Lung (tissue), 12 donors: ENCODE results near the gene AEBP1. TPM values are rescaled to one million over a fixed set of nuclear protein-coding genes. Genes with fewer than 3 reads are reported as not detected.

Source experiments
- ATAC-seq: fragments of 200-7000 bp; cut with Tn5 transposase; one replicate; pipeline ENCODE4 v1.9.1; 2020; ENCODE audit warnings: moderate number of reproducible peaks; ENCODE audit not compliant: insufficient read depth, low FRiP score
- DNase-seq, 3 donors: peaks; one replicate each; pipeline ENCODE4 v3.0.0-alpha.2; 2013 to 2017
- H3K27ac ChIP-seq, 2 donors: one replicate each; pipeline ENCODE4 v1.5.1; 2013; ENCODE audit warnings: mild to moderate bottlenecking in 2 of 2, moderate library complexity in 2 of 2, control low read depth in 1 of 2, inconsistent platforms in 1 of 2, low read depth in 1 of 2, low read length in 1 of 2
- H3K27me3 ChIP-seq, 3 donors: one replicate each; pipeline ENCODE4 v1.5.1; 2013; ENCODE audit warnings: low read length in 2 of 3; ENCODE audit not compliant: control insufficient read depth in 3 of 3, insufficient read depth in 3 of 3
- H3K36me3 ChIP-seq, 4 donors: one replicate each; pipeline ENCODE4 v1.5.1; 2013; ENCODE audit warnings: low read length in 4 of 4, mild to moderate bottlenecking in 1 of 4, moderate library complexity in 1 of 4; ENCODE audit not compliant: control insufficient read depth in 4 of 4, insufficient read depth in 4 of 4
- H3K4me1 ChIP-seq, 5 donors: one replicate each; pipeline ENCODE4 v1.5.1; 2013; ENCODE audit warnings: low read length in 5 of 5, mild to moderate bottlenecking in 2 of 5, moderate library complexity in 1 of 5; ENCODE audit not compliant: control insufficient read depth in 5 of 5, insufficient read depth in 5 of 5
- H3K4me3 ChIP-seq: one replicate; pipeline ENCODE4 v1.5.1; 2013; ENCODE audit warnings: mild to moderate bottlenecking, control low read depth, moderate library complexity
- H3K9ac ChIP-seq, 2 donors: one replicate each; pipeline ENCODE4 v1.5.1; 2013; ENCODE audit warnings: low read length in 2 of 2, control low read depth in 1 of 2; ENCODE audit not compliant: insufficient read depth in 1 of 2
- H3K9me3 ChIP-seq, 4 donors: one replicate each; pipeline ENCODE4 v1.5.1; 2013; ENCODE audit warnings: low read length in 3 of 4, mild to moderate bottlenecking in 1 of 4, moderate library complexity in 1 of 4; ENCODE audit not compliant: control insufficient read depth in 4 of 4, insufficient read depth in 3 of 4
- CTCF ChIP-seq: IDR thresholded peaks from 2 replicates; pipeline ENCODE4 v1.5.1; 2012; ENCODE audit warnings: mild to moderate bottlenecking; ENCODE audit errors: control extremely low read depth, extremely low read depth
- WGBS, 2 donors: extraction: QIAGEN DNeasy Blood & Tissue Kit; methylation state at CpG; one replicate each; pipeline ENCODE4 v1.1.7; 2013; 5-methylcytosine and 5-hydroxymethylcytosine counted together
- polyA plus RNA-seq, 2 donors: library from polyadenylated mRNA; stranded (reverse); fragments of 200-250 nt; gene quantifications; one replicate each; pipeline ENCODE4 v1.2.1, GENCODE V29; 2013
- total RNA-seq, 2 donors: library from RNA; depleted of rRNA in 1 of 2; stranded (reverse); fragments of >200 nt in 1 of 2; gene quantifications; one replicate each; pipeline ENCODE4 v1.2.1, GENCODE V29; 2014 to 2021
- donor health status: control.
- donor health status: control.
- donor health status: Bipolar disorder and iron deficiency.
- donor health status: healthy.
- donor health status: DM: yes; HTN: yes; CAD: no.

AEBP1 gene
- total and polyA plus RNA-seq, 4 donors, result 43.4 to 124 (median 68.7) TPM

DNA sequence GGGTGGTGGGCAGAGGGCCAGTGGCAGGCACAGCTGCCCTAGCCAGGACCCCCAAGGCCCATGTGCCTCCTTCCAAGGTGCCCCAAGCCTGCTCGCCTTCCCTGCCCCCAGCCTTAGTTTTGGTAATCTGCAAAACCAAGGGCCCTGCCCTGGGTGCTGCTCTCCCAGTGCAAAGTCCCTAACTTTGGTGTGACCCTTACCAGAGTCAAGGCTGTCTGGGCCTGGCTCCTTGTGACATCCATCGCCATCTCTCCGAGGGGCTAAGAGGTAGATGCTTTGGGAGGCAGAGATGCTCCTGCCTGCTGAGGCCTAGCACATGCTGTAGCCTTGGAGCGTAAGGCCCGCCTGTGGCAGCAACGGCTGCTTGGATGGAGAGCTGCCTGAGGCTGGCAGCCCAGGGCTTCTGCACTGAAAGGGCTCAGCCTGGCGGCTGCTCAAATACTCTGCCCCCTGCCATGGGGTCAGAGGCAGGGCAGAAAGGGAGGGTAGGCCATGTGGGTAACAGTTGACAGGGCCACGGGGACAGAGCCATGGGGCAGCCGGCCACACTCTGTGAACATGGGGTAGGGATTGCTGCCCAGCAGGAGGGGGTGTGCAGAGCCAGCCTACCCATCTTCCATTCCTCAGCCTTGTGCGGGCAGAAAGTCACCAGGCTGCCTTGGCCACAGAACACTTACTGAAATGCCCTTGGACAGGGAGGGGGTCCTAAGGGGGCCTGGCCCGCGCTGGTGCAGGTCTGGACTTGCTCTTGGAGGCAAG is 54.9 kb downstream of the AEBP1 start:
- Histone ChIP-seq H3K36me3 (no peaks in the 10 kb centered on the region), H3K27ac (no peak overlapping the region), H3K4me1 (peaks cover 0 to 2% (median 0%) of the 10 kb centered on the region in 5 donors), H3K27me3 (no peaks in the 10 kb centered on the region), H3K4me3 (no peak overlapping the region), H3K9me3 (peaks cover 0 to 4% (median 0%) of the 10 kb centered on the region in 4 donors), H3K9ac (no peak overlapping the region)
- TF ChIP-seq CTCF, result no peak
- ATAC-seq (no peak), DNase-seq (no peak)
- WGBS, 2 donors, result 95 to 97% methylated on average over 11 to 12 of the region's 12 CpGs

- DNase-seq, result no peak
- no peak overlapping the region for H3K27ac ChIP-seq
- H3K36me3 ChIP-seq, result no peaks in the 10 kb centered on the region
- H3K4me1 ChIP-seq, result peaks cover 0 to 2% (median 0%) of the 10 kb centered on the region in 5 donors
- WGBS, 2 donors, result 84 to 91% methylated on average over 5 of the region's 5 CpGs
- no peak overlapping the region for H3K9ac ChIP-seq
- H3K4me3 ChIP-seq, result no peak overlapping the region
- ATAC-seq, result no peak
- peaks cover 0 to 4% (median 0%) of the 10 kb centered on the region in 4 donors for H3K9me3 ChIP-seq
- H3K27me3 ChIP-seq, result no peaks in the 10 kb centered on the region
- TF ChIP-seq CTCF, result no peak
These were observed 55.9 kb downstream of the AEBP1 start for GRCh38 chr7:44159824-44160630.

DNA sequence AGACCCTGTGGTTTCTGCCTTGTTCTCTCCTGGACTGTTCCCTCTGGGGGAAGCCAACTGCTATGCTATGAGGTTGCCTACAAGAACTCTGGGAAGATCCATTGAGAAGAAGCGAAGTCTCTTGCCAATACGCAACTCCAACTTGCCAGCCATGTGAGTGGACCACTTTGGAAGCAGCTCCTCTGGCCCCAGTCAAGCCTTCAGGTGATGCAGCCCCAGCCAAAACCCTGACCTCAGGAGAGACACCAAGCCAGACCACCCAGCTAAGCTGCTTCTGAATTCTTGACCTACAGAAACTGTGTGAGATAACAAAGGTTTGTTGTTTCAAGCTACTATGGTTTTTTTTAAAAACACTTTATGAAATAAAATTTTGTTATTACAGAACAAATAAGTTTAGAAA is 57.2 kb downstream of the AEBP1 start:
- Histone ChIP-seq H3K27me3 (no peaks in the 10 kb centered on the region), H3K4me1 (peaks cover 0 to 2% (median 0%) of the 10 kb centered on the region in 5 donors), H3K27ac (no peak overlapping the region), H3K9ac (no peak overlapping the region), H3K36me3 (no peaks in the 10 kb centered on the region), H3K9me3 (peaks cover 0 to 6% (median 0%) of the 10 kb centered on the region in 4 donors), H3K4me3 (no peak overlapping the region)
- DNase-seq, result no peak
- no peak for ATAC-seq
- no peak for TF ChIP-seq CTCF
- WGBS, 2 donors, result 97 to 99% methylated on average over 2 of the region's 2 CpGs
